Right atrium auricular region (tissue), 2 donors: ENCODE data around the gene ITGA3. TPM values are rescaled to one million over a fixed set of nuclear protein-coding genes. Genes with fewer than 3 reads are reported as not detected.

Source experiments
- DNase-seq: peaks from one replicate; pipeline ENCODE4 v3.0.0-alpha.2; 2019; ENCODE audit warnings: low spot score
- H3K27ac ChIP-seq, 2 donors: fragments of 200-600 bp; sonication (generic); 1 replicate in 1 of 2; 2 replicates in 1 of 2; pipeline ENCODE4 v1.5.1; 2016 to 2019
- H3K27me3 ChIP-seq, 2 donors: fragments of 200-600 bp; sonication (generic); one replicate each; pipeline versions ENCODE4 v1.5.1 to v1.6.0; 2017 to 2019
- H3K36me3 ChIP-seq: fragments of 200-600 bp; sonication (generic); one replicate; pipeline ENCODE4 v1.5.1; 2016
- H3K4me1 ChIP-seq, 2 donors: fragments of 200-600 bp; sonication (generic); one replicate each; pipeline versions ENCODE4 v1.5.1 to v1.6.0; 2017 to 2019
- H3K4me3 ChIP-seq, 2 donors: fragments of 200-600 bp; sonication (generic); 1 replicate in 1 of 2; 2 replicates in 1 of 2; pipeline ENCODE4 v1.5.1; 2017 to 2019; ENCODE audit warnings: mild to moderate bottlenecking in 1 of 2, moderate library complexity in 1 of 2
- H3K9me3 ChIP-seq, 2 donors: fragments of 200-600 bp; sonication (generic); one replicate each; pipeline ENCODE4 v1.5.1; 2019
- total RNA-seq, 2 donors: library from RNA; depleted of rRNA; stranded (reverse); fragments of >200 nt; gene quantifications; one replicate each; pipeline ENCODE4 v1.1.0, GENCODE V29; 2016
- TF ChIP-seq, protein P1 (sequence below), 2 donors: fragments of 200-600 bp; sonication (generic); IDR thresholded peaks; one replicate each; pipeline ENCODE4 v1.5.1; 2019; ENCODE audit warnings: antibody characterized with exemption in 2 of 2

The ITGA3 gene
- total RNA-seq, 2 donors from 2014 or later: 29.5 to 61.8 TPM

DNA sequence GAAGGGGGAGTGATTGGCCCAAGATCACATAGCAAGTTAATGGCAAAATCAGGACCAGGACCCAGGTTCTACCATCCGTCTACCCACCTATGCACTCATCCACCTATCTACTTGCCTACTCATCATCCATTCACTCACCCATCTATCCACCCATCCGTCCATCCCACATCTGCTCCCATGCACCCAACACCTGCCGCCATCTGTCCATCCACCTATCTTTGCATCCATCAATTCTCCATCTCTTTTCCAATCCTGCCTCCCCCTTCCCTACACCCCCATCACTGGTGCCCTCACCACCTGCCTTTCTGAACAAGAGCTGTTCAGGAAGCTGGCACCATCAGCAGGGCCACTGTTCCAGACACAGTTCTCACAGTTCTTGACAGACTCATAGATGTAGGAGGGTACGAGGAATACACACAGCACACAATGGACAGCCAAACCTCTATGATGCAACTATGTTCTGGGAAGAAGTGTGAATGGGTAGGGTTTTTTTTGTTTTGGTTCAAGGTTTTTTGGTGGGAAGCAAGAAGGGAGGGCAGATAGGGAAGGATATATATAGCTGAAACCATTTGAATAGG is 69.6 kb downstream of the ITGA3 start:
- Histone ChIP-seq H3K9me3 (no peaks in the 10 kb centered on the region), H3K36me3 (no peaks in the 10 kb centered on the region), H3K4me3 (no peak overlapping the region), H3K4me1 (peaks cover 0 to 29% of the 10 kb centered on the region in 2 donors), H3K27me3 (no peaks in the 10 kb centered on the region), H3K27ac (no peak overlapping the region)
- DNase-seq: no peak
- TF ChIP-seq, protein P1, sequence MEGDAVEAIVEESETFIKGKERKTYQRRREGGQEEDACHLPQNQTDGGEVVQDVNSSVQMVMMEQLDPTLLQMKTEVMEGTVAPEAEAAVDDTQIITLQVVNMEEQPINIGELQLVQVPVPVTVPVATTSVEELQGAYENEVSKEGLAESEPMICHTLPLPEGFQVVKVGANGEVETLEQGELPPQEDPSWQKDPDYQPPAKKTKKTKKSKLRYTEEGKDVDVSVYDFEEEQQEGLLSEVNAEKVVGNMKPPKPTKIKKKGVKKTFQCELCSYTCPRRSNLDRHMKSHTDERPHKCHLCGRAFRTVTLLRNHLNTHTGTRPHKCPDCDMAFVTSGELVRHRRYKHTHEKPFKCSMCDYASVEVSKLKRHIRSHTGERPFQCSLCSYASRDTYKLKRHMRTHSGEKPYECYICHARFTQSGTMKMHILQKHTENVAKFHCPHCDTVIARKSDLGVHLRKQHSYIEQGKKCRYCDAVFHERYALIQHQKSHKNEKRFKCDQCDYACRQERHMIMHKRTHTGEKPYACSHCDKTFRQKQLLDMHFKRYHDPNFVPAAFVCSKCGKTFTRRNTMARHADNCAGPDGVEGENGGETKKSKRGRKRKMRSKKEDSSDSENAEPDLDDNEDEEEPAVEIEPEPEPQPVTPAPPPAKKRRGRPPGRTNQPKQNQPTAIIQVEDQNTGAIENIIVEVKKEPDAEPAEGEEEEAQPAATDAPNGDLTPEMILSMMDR (IDR thresholded peaks at IDR 0.05): no peak

DNA sequence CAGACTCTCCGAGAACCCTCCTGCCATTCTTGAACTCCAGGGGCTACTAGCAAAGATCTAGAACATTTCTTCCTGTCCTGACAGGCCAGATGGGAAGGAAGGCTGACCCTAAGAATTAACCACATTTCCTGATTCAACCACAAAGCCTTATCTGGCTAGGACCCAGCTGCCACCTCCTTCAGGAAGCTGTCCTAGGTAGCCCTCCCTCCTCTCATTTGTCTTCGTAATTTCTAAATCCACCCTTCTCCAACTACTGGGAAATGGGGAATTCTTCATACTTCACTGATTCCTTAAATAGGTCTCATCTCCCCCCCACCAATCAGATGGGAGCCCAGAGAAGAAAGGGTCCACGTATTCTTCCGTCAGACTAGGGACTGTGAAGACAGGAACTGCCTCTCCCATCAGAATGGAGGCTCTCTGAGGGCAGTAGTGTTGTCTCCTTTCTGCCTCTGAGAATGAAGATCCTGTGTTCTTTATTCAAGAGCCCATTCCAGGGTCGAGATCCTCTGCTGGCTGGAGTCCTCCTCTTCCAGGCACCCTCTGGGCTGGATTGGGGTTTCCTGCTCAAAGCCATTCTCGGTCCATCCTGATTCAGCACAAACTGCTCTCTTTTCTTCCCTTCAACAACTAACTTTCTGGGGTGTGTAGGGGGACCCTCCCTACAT is 71.9 kb downstream of the ITGA3 start:
- no peak for DNase-seq
- Histone ChIP-seq H3K4me3 (no peak overlapping the region), H3K4me1 (peaks cover 0 to 45% of the 10 kb centered on the region in 2 donors), H3K27ac (no peak overlapping the region), H3K36me3 (no peaks in the 10 kb centered on the region), H3K27me3 (no peaks in the 10 kb centered on the region), H3K9me3 (no peaks in the 10 kb centered on the region)
- TF ChIP-seq, protein P1 (IDR thresholded peaks at IDR 0.05): no peak

DNA sequence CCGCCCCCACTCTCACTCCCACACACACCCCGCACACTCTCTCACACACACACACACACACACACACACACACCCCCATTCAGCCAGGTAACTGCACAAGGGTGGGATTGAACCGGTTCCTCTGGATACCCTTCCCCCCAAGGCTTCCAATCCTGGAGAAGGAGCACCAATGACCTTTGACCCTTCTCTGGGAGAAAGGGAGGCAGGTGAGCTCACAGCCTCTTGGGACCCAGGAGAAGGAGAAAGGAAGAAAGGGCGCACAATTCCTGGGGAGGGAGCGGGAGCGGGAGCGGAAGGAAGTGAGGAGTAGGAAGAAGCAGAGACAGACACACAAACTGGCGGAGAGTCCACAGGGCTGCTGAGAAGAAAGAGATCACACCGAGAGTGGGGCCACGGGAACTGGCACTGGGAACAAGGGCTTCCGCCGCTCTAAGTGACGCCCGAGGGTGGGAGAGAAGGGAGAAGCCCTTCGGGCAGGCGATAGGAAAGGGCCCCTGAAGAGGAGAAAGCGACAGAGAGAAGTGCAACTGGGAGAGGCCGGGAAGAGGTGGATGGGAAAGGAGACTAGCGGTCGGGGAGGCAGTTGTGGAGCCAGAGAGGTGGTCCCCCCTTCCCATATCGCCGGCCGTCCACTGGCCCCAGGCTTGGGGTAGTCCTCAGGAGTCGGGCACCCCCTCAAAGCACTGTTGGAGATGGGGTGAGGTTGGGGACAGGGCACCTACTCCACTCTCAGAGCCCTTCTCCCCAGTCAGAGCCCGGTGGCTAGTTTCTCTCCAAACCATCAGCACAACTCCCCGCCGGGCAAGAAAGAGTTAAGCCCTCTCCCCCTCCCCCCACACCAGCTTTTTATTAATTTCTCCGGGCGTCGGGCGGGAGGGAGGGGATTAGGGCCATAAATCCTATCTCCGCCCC is 72.8 kb downstream of the ITGA3 start:
- Histone ChIP-seq H3K9me3 (no peaks in the 10 kb centered on the region), H3K27me3 (no peaks in the 10 kb centered on the region), H3K36me3 (no peaks in the 10 kb centered on the region), H3K4me1 (peaks cover 0 to 54% of the 10 kb centered on the region in 2 donors), H3K27ac (peak overlapping the region in 1 of 2 donors; percentile 46), H3K4me3 (peak overlapping the region; percentile 40 to 57)
- TF ChIP-seq, protein P1 (IDR thresholded peaks at IDR 0.05): no peak
- DNase-seq: no peak

DNA sequence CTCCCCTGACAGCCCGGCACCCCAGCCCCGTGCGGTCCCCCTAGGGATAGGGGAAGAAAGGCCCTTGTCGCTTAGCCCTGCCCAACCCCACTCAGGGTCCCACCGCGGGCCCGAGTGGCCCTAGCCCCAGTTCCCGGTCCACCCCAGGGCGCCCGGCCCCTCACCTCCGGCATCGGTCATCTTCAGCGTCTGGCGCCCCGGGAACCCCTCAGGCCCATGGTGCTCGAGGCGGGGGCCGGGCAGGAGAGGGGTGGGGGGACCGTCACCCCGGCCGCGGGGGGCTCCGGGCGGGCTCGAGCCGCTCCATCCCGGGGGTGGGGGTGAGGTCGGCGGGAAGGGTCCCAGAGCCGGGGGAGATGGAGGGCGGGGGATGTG is 73.4 kb downstream of the ITGA3 start:
- TF ChIP-seq, protein P1 (IDR thresholded peaks at IDR 0.05): no peak
- H3K27me3 ChIP-seq: no peaks in the 10 kb centered on the region
- peak overlapping the region; percentile 40 to 57 for H3K4me3 ChIP-seq
- H3K36me3 ChIP-seq: peaks cover 5% of the 10 kb centered on the region
- H3K27ac ChIP-seq: peak overlapping the region in 1 of 2 donors; percentile 46
- H3K4me1 ChIP-seq: peaks cover 0 to 56% of the 10 kb centered on the region in 2 donors
- H3K9me3 ChIP-seq: no peaks in the 10 kb centered on the region
- no peak for DNase-seq

DNA sequence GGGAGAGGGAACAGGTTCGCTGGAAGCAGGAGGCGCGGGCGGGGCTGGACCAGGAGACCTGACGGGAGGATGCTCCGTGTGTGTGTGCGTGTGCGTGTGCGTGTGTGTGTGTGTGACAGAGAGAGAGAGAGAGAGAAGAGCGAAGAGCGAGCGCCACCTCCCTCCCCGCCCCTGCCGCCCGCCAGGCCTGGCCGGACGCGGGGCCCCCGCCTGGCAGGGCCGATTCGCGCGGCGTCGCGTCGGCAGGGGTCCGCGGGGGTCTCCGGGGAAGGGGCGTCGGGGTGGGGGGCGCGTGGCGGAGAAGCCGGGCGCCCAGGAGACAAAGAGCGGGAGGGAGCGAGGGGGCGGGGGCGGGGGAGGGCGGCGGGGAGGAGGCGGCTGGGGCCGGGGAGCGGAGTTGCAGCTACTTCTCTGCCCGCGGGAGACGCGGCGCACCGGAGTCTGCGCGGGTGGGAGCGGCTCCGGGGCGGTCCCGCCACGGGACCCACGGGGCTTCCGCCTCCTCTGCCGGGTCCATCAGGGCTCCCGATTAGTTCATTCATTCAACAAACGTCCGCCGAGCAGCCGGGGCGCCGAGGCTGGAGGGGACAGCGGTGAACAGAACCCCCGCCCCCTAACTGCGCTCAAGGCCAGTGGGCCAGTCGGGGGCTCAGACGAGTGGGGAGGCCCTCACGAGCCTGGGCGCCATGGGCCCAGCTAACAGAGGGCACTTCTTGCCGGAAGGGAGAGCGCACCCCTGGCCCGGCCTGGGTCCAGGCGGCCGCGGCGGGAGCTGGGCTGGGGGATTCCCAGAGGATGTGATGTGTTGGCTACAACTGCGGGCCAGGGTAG is 74.0 kb downstream of the ITGA3 start, which contains the start of gene SAMD14:
Gene SAMD14 (minus strand): TSS at position 433 of the 831 bp plus-strand sequence. CDS start 5,201 bp downstream, outside the sequence.
- DNase-seq: no peak
- H3K4me1 ChIP-seq: peaks cover 0 to 60% of the 10 kb centered on the region in 2 donors

More for the DNA sequence above, 74.0 kb downstream of the ITGA3 start, which contains the start of gene SAMD14:
- TF ChIP-seq, protein P1 (IDR thresholded peaks at IDR 0.05): no peak
- Histone ChIP-seq H3K9me3 (no peaks in the 10 kb centered on the region), H3K27ac (peak within 1 kb of the TSS in 1 of 2 donors; percentile 46), H3K4me3 (peak within 1 kb of the TSS; percentile 40 to 57), H3K36me3 (peaks cover 11% of the 10 kb centered on the region), H3K27me3 (no peaks in the 10 kb centered on the region)
